Measurements from ENCODE around the gene SYS1. TPM values are rescaled to one million over a fixed set of nuclear protein-coding genes. Genes with fewer than 3 reads are reported as not detected.

SYS1 gene
- total and polyA plus RNA-seq, 2 experiments from 2014 or later: 20.0 to 28.0 TPM

GRCh38 chr20:45394221-45395113 lies 31.5 kb downstream of the SYS1 start:
- no peaks in the 10 kb centered on the region for H3K9me3 ChIP-seq (ENCODE audit: low read depth)
- no peak overlapping the region for H3K4me3 ChIP-seq
- H3K27ac ChIP-seq: no peak overlapping the region
- no peaks in the 10 kb centered on the region for H3K4me1 ChIP-seq (ENCODE audit: low read depth)
- no peaks in the 10 kb centered on the region for H3K27me3 ChIP-seq
- no peak for DNase-seq (ENCODE audit: low read depth in 1 of 2, low spot score in 1 of 2)
- no peaks in the 10 kb centered on the region for H3K36me3 ChIP-seq
- no peak for TF ChIP-seq CTCF (IDR thresholded peaks at IDR 0.05; ENCODE audit: low read depth, low read length)

GRCh38 chr20:45395114-45395415 lies 32.1 kb downstream of the SYS1 start:
- no peak for DNase-seq (ENCODE audit: low read depth in 1 of 2, low spot score in 1 of 2)
- no peak for TF ChIP-seq CTCF (IDR thresholded peaks at IDR 0.05; ENCODE audit: low read depth, low read length)
- Histone ChIP-seq H3K36me3 (no peaks in the 10 kb centered on the region), H3K27me3 (no peaks in the 10 kb centered on the region), H3K4me1 (ENCODE audit: low read depth) (no peaks in the 10 kb centered on the region), H3K4me3 (no peak overlapping the region), H3K27ac (no peak overlapping the region), H3K9me3 (ENCODE audit: low read depth) (no peaks in the 10 kb centered on the region)

GRCh38 chr20:45399018-45399417 lies 36.1 kb downstream of the SYS1 start:
- no peak for TF ChIP-seq CTCF (IDR thresholded peaks at IDR 0.05; ENCODE audit: low read depth, low read length)

GRCh38 chr20:45400346-45401031 lies 37.5 kb downstream of the SYS1 start:
- TF ChIP-seq CTCF (IDR thresholded peaks at IDR 0.05; ENCODE audit: low read depth, low read length): no peak
- H3K4me1 ChIP-seq (ENCODE audit: low read depth): no peaks in the 10 kb centered on the region
- H3K27me3 ChIP-seq: peaks cover 13% of the 10 kb centered on the region
- H3K4me3 ChIP-seq: no peak overlapping the region
- DNase-seq (ENCODE audit: low read depth in 1 of 2, low spot score in 1 of 2): no peak
- H3K36me3 ChIP-seq: no peaks in the 10 kb centered on the region
- no peak overlapping the region for H3K27ac ChIP-seq
- no peaks in the 10 kb centered on the region for H3K9me3 ChIP-seq (ENCODE audit: low read depth)

More at GRCh38 chr20:45399018-45399417, 36.1 kb downstream of the SYS1 start:
- no peaks in the 10 kb centered on the region for H3K4me1 ChIP-seq (ENCODE audit: low read depth)
- no peak overlapping the region for H3K4me3 ChIP-seq
- H3K36me3 ChIP-seq: no peaks in the 10 kb centered on the region
- peaks cover 2% of the 10 kb centered on the region for H3K27me3 ChIP-seq
- H3K27ac ChIP-seq: no peak overlapping the region
- no peaks in the 10 kb centered on the region for H3K9me3 ChIP-seq (ENCODE audit: low read depth)
- no peak for DNase-seq (ENCODE audit: low read depth in 1 of 2, low spot score in 1 of 2)

GRCh38 chr20:45402946-45403345 lies 40.0 kb downstream of the SYS1 start:
- Histone ChIP-seq H3K36me3 (no peaks in the 10 kb centered on the region), H3K9me3 (ENCODE audit: low read depth) (no peaks in the 10 kb centered on the region), H3K27me3 (peaks cover 20% of the 10 kb centered on the region), H3K4me3 (no peak overlapping the region), H3K27ac (no peak overlapping the region), H3K4me1 (ENCODE audit: low read depth) (peaks cover 5% of the 10 kb centered on the region)
- no peak for DNase-seq (ENCODE audit: low read depth in 1 of 2, low spot score in 1 of 2)
- TF ChIP-seq CTCF (IDR thresholded peaks at IDR 0.05; ENCODE audit: low read depth, low read length): no peak

Data from cardiac muscle cell (in vitro differentiated cells and primary cell).